Measurements from ENCODE around the gene DNAJC9.

Gene DNAJC9

DNA sequence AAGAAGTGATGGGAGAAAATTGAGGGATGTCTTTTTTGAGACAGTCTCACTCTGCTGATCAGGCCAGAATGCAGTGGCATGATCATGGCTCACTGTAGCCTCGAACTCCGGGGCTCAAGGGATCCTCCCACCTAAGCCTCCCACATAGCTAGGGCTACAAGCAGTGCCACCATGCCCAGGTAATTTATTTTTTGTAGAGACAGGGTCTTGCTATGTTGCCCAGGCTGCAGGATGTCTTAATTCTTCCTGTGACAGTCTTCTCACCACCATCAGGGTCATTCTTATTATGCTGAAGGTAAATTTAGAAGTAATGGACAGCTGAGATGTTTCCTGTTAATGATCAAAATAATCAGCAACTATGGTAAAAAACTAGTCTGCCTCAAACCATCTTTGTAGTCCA lies 7.1 kb downstream of the DNAJC9 start:
- TF ChIP-seq, protein P1, sequence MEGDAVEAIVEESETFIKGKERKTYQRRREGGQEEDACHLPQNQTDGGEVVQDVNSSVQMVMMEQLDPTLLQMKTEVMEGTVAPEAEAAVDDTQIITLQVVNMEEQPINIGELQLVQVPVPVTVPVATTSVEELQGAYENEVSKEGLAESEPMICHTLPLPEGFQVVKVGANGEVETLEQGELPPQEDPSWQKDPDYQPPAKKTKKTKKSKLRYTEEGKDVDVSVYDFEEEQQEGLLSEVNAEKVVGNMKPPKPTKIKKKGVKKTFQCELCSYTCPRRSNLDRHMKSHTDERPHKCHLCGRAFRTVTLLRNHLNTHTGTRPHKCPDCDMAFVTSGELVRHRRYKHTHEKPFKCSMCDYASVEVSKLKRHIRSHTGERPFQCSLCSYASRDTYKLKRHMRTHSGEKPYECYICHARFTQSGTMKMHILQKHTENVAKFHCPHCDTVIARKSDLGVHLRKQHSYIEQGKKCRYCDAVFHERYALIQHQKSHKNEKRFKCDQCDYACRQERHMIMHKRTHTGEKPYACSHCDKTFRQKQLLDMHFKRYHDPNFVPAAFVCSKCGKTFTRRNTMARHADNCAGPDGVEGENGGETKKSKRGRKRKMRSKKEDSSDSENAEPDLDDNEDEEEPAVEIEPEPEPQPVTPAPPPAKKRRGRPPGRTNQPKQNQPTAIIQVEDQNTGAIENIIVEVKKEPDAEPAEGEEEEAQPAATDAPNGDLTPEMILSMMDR (IDR thresholded peaks at IDR 0.05; ENCODE audit: low read depth, low read length, missing control alignments): no peak
- no peak for DNase-seq (ENCODE audit: extremely low read depth, low read depth)
- H3K4me3 ChIP-seq (replicated peaks; ENCODE audit: low read depth, low read length): no peak overlapping the region

DNA sequence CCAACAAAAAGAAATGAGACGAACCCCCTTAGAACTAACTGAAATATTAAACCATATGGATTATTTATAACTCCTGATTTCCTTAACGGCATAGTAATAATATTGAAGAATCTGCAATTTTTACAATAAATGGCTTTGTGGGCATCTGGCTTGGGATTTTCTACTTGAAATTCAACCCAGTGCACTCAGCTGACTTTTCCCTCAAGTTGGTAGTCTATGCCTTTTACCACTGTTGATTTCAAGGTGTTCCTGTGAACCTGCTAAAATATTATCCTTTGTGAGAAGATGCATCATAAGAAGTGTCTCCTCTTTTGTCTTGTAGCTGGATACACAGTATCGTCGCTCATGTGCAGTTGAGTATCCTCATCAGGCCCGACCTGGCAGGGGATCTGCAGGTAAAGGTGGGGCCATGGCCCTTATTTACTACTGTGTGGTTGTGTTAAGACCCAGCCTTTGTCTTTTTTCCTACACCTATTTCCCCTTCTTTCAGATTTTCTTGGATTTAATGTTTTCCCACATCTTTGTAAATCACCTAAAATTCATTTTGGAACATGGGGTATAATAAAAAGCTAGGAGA lies 8.0 kb downstream of the DNAJC9 start:
- TF ChIP-seq, protein P1 (IDR thresholded peaks at IDR 0.05; ENCODE audit: low read depth, low read length, missing control alignments): no peak
- H3K4me3 ChIP-seq (replicated peaks; ENCODE audit: low read depth, low read length): no peak overlapping the region
- no peak for DNase-seq (ENCODE audit: extremely low read depth, low read depth)

DNA sequence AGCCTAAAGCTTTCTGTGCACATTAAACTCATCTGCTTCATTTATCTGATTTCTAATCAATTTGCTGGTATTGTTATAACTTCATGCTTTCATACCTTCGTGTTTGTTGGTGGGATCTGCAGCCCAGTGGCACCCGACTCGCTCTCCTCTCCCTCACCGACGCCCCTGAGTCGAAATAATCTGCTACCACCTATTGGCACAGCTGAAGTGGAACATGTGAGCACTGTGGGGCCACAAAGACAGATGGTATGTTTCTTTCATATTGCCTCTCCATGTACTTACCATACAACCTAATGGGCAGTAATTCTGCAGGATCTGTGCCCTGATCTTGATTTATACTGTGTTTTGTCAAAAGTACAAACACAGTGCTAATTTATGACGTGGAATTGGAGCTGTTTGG lies 12.4 kb downstream of the DNAJC9 start:
- TF ChIP-seq, protein P1 (IDR thresholded peaks at IDR 0.05; ENCODE audit: low read depth, low read length, missing control alignments): no peak

DNA sequence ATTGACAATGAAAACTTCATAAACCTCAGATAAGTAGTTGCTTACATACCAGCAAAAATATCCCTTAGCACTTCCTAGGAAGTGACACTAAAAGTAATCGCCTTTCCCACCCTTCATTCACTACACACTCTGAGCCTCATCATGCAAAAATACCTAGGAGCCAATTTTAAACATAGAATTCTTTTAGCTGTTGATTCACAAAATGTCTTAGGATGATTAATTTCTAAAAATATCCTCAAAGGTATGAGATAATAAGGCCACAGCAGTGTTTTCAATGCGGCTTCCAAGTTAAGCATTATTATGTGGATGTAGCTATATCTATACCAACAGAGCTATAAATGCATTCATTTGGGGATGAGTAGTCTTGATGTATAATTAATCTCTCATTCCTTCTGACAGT lies 13.2 kb downstream of the DNAJC9 start:
- no peak for DNase-seq (ENCODE audit: extremely low read depth, low read depth)
- no peak overlapping the region for H3K4me3 ChIP-seq (replicated peaks; ENCODE audit: low read depth, low read length)
- TF ChIP-seq, protein P1 (IDR thresholded peaks at IDR 0.05; ENCODE audit: low read depth, low read length, missing control alignments): no peak

More for the DNA sequence above, 12.4 kb downstream of the DNAJC9 start:
- no peak for DNase-seq (ENCODE audit: extremely low read depth, low read depth)
- no peak overlapping the region for H3K4me3 ChIP-seq (replicated peaks; ENCODE audit: low read depth, low read length)

DNA sequence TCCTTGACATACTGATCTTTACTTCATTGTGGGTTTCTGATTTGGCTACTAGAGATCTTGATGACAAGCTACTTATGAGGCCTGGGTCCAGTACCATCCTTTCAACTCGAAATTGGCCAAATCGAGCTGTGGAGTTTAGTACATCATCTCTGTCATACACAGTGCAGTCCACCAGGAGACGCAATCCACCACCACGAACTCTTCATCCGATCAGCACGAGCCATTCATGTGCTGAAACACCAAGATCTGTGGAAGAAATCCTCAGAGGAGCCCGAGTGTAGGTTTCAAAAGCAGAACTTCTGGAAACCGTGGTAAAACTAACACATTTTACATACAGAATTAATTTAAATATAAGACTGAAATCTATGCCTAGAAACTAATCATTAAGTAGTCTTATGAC lies 14.2 kb downstream of the DNAJC9 start:
- DNase-seq (ENCODE audit: extremely low read depth, low read depth): no peak
- TF ChIP-seq, protein P1 (IDR thresholded peaks at IDR 0.05; ENCODE audit: low read depth, low read length, missing control alignments): peak; percentile 24
- no peak overlapping the region for H3K4me3 ChIP-seq (replicated peaks; ENCODE audit: low read depth, low read length)

DNA sequence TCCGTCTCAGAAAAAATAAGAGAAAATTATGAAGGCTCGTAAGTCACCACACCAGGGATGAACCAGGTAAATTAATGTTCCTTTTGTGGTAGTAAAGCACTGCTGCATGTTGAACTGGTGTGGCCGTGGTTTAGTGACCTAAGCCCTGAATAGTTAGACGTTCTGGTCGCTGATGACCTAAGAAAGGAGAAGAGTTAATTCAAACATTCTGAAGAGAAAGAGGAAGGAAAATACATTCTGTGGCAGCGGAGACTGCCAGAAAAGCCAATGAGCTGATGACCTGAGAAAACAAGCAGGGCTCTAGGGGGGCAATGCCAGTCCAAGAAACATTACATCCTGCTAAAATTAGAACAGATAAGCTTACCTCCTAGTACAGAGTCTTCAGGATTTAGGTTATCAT lies 17.5 kb downstream of the DNAJC9 start:
- DNase-seq (ENCODE audit: extremely low read depth, low read depth): no peak
- TF ChIP-seq, protein P1 (IDR thresholded peaks at IDR 0.05; ENCODE audit: low read depth, low read length, missing control alignments): no peak
- H3K4me3 ChIP-seq (replicated peaks; ENCODE audit: low read depth, low read length): no peak overlapping the region

DNA sequence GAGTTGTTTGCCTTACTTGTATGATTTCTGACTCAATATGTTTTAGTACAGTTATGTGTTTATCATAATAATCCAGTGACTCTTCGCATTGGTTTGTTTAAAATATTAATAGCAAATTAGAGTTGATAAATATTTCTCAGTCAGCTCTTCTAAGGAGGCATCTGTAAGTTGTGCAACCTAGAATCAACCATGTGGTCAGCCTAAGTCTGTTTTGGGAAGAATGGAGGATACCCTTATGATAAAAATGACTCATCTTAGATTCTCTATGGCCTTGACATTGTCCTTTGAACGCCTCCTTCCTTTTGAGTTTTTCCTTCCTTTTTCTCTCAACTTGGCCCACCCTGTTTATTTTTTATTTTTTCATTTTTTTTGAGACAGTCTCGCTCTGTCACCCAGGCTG lies 18.8 kb downstream of the DNAJC9 start:
- no peak for DNase-seq (ENCODE audit: extremely low read depth, low read depth)
- H3K4me3 ChIP-seq (replicated peaks; ENCODE audit: low read depth, low read length): no peak overlapping the region
- TF ChIP-seq, protein P1 (IDR thresholded peaks at IDR 0.05; ENCODE audit: low read depth, low read length, missing control alignments): no peak
